ENCODE measurements around the gene NDUFS8.

The NDUFS8 gene

DNA sequence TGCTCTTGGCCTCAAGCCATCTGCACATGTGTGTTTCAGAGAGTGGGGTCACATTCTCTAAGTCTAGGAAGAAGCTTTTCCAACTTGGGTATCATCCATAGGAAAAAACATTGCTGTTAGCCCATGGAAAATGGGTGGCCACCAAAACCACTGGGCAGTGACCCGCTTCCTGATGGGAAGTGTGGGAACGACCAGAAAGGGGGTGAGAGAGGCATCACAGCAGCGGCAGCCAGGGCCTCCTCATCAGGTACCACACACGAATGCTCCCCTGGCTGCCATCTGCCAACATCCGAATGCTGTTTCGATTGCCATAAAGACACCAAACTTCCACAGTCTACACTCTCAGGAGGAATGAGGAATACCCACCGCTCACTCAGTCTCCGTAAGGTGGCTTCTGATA lies 50.4 kb downstream of the NDUFS8 start:
- TF ChIP-seq CTCF (IDR thresholded peaks at IDR 0.05) = no peak
- H3K4me2 ChIP-seq (ENCODE audit: low read length) = no peak overlapping the region
- no peaks in the 10 kb centered on the region for H3K79me2 ChIP-seq
- no peaks in the 10 kb centered on the region for H3K4me1 ChIP-seq
- H2AFZ ChIP-seq = no peak overlapping the region
- H3K9me3 ChIP-seq (ENCODE audit: control insufficient read depth, low read length) = no peaks in the 10 kb centered on the region
- no peak overlapping the region for H3K4me3 ChIP-seq (ENCODE audit: low read depth, low read length)
- no peak overlapping the region for H3K9ac ChIP-seq
- H3K36me3 ChIP-seq (ENCODE audit: control insufficient read depth, insufficient read depth, low read length) = no peaks in the 10 kb centered on the region
- H3K27ac ChIP-seq = no peak overlapping the region
- H3K27me3 ChIP-seq (ENCODE audit: control insufficient read depth, insufficient read depth, low read length) = no peaks in the 10 kb centered on the region

DNA sequence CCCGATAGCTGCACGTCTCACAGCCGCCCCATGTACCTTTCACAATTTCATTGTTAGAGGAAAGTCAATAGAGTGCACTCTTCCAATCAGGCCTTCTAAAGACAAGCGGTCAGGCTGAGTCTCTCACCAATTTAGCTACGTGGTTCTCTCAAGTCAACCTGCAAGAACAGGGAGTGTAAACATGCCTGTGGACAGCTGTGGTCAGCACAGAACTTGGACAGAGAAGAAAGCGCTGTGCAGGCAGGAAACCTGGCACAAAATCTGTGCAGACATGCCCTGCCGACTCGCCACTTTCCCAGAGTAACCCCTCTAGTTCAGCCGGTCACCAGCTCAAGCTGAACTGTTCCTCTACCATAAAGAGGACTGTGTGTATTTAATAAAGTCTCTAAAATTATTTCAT lies 51.2 kb downstream of the NDUFS8 start:
- H3K9me3 ChIP-seq (ENCODE audit: control insufficient read depth, low read length) = no peaks in the 10 kb centered on the region
- H2AFZ ChIP-seq = no peak overlapping the region
- TF ChIP-seq CTCF (IDR thresholded peaks at IDR 0.05) = no peak
- H3K4me3 ChIP-seq (ENCODE audit: low read depth, low read length) = no peak overlapping the region
- H3K27me3 ChIP-seq (ENCODE audit: control insufficient read depth, insufficient read depth, low read length) = no peaks in the 10 kb centered on the region
- H3K9ac ChIP-seq = no peak overlapping the region
- H3K27ac ChIP-seq = no peak overlapping the region
- no peaks in the 10 kb centered on the region for H3K36me3 ChIP-seq (ENCODE audit: control insufficient read depth, insufficient read depth, low read length)
- no peaks in the 10 kb centered on the region for H3K79me2 ChIP-seq
- H3K4me1 ChIP-seq = no peaks in the 10 kb centered on the region
- no peak overlapping the region for H3K4me2 ChIP-seq (ENCODE audit: low read length)

DNA sequence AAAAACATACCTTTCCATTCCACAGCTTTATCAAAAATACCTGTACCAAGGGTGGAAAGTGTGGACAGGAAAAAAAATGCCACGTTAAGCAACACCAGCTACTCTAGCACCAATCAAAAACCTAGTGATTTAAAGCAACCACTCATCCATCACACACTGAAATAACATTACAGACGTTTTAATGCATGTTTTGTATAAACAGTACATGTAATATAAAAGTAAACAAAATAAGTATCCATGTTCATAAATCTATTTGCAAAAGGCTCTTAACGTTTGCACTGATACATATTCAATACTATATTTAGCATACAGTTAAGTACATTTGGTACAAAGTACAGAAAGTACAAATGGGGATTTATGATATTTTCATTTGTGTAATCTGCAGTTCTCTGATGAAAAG lies 52.0 kb downstream of the NDUFS8 start:
- Histone ChIP-seq H3K4me1 (no peaks in the 10 kb centered on the region), H3K9ac (no peak overlapping the region), H3K79me2 (no peaks in the 10 kb centered on the region), H2AFZ (no peak overlapping the region), H3K27me3 (ENCODE audit: control insufficient read depth, insufficient read depth, low read length) (no peaks in the 10 kb centered on the region), H3K36me3 (ENCODE audit: control insufficient read depth, insufficient read depth, low read length) (no peaks in the 10 kb centered on the region), H3K4me3 (ENCODE audit: low read depth, low read length) (no peak overlapping the region), H3K4me2 (ENCODE audit: low read length) (no peak overlapping the region), H3K27ac (no peak overlapping the region), H3K9me3 (ENCODE audit: control insufficient read depth, low read length) (no peaks in the 10 kb centered on the region)
- no peak for TF ChIP-seq CTCF (IDR thresholded peaks at IDR 0.05)

DNA sequence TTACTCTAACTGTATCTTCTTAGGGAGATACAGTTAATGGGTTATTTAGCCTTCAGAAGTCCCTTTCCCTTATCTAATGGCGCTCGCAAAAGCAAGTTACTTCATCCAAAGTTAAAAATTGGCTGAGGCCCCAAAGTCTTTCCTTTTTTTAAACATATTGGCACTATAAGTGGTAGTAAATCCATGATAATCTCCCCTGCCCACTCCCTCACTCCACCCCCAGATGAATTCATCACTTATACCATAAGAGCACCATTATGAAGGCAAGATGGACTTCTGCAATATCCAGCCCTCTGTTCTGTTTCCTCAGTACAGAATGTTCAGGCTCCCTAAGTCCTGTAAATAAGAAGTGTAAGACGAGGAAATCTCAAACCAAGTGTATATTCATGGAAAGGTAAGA lies 53.0 kb downstream of the NDUFS8 start:
- Histone ChIP-seq H3K27ac (no peak overlapping the region), H2AFZ (no peak overlapping the region), H3K9me3 (ENCODE audit: control insufficient read depth, low read length) (no peaks in the 10 kb centered on the region), H3K79me2 (no peaks in the 10 kb centered on the region), H3K4me3 (ENCODE audit: low read depth, low read length) (no peak overlapping the region), H3K4me2 (ENCODE audit: low read length) (no peak overlapping the region), H3K36me3 (ENCODE audit: control insufficient read depth, insufficient read depth, low read length) (no peaks in the 10 kb centered on the region), H3K9ac (no peak overlapping the region), H3K4me1 (no peaks in the 10 kb centered on the region), H3K27me3 (ENCODE audit: control insufficient read depth, insufficient read depth, low read length) (no peaks in the 10 kb centered on the region)
- no peak for TF ChIP-seq CTCF (IDR thresholded peaks at IDR 0.05)
